GM19023 (cell line): ENCODE measurements around the gene KHDC1.
A peak's percentile ranks its signal among the peaks of the same experiment; 100 is the strongest.
"Not testable (repeated sequence)": the region's sequence is repeated elsewhere in the genome, so short reads cannot be mapped to it uniquely, and the experiment has no call there.

Source experiments
- ATAC-seq: cut with Tn5 transposase; IDR thresholded peaks from one replicate; pipeline ENCODE4 v1.9.1; 2021; ENCODE audit warnings: mild to moderate bottlenecking, moderate library complexity; ENCODE audit not compliant: unreplicated experiment

Gene KHDC1, protein sequence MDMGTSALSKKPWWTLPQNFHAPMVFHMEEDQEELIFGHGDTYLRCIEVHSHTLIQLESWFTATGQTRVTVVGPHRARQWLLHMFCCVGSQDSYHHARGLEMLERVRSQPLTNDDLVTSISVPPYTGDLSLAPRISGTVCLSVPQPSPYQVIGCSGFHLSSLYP

GRCh38 chr6:73262671-73263569, at the start of gene KHDC1:
TSS of gene KHDC1 (minus strand) at chr6:73263196. CDS start at chr6:73242517, 20,679 bp downstream.
- peak; percentile 92 for ATAC-seq

DNA sequence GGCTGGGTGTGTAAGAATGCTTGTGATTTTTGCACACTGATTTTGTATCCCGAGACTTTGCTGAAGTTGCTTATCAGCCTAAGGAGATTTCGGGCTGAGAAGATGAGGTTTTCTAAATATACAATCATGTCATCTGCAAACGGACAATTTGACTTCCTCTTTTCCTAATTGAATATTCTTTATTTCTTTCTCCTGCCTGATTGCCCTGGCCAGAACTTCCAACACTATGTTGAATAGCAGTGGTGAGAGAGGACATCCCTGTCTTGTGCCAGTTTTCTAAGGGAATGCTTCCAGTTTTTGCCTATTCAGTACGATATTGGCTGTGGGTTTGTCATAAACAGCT, 47.5 kb upstream of the KHDC1 start:
- ATAC-seq, result not testable (repeated sequence)

DNA sequence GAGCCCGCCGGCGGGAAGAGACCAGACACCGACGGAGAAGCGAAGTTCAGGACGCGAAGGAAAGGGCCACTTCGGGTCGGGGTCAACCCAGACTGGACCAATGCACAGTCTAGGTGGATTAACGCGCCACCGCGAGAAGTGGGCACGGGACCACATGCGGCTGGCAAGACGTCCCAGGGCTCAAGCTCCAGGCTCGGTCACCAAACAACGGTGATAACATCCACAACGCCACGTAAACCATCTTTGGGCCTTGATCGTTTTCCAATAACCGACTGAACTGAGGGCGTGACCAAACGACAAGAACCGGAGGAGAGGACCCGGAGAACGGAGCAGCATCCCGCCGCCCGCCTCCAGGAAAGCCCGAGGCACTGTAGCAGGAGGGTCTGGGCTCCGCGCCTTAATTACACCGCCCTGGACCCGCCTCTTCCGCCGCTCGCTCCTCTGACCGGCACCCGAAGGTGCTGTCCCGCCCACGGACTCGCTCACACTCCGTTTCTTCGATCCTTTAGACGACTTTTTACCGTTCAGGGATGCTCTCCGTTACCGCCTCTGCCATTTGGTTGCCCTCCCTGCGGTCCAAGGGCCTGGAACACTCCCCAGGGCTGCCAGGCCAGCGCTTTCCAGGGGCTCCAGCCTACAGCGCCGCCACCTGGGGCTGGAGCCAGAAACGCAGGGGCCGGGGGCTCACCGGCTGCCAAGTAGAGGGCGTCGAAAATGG, 46.9 kb upstream of the KHDC1 start:
- ATAC-seq, result peak; percentile 97

- no peak for ATAC-seq
Measured at GRCh38 chr6:73309535-73309784, 46.5 kb upstream of the KHDC1 start.

- no peak for ATAC-seq
Measured at GRCh38 chr6:73308712-73309534, 45.9 kb upstream of the KHDC1 start.

- peak; percentile 55 for ATAC-seq
Measured at GRCh38 chr6:73303773-73304172, 40.8 kb upstream of the KHDC1 start.

- ATAC-seq, result no peak
Measured at GRCh38 chr6:73302339-73302738, 39.3 kb upstream of the KHDC1 start.

GRCh38 chr6:73299151-73299971, 36.4 kb upstream of the KHDC1 start:
- no peak for ATAC-seq

DNA sequence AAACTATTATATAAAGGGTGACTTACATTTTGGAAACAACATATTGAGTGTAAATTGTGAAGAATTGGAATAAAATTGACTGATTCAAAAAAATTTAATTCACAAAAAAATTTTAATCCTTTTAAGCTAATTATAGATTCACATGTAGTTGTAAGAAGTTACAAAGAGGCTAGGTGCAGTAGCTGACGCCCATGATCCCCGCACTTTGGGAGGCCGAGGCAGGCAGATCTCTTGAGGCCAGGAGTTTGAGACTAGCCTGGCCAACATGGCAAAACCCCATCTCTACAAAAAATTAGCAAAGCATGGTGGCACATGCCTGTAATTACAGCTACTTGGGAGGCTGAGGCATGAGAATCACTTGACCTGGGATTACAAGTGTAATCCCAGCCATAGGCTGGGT, 30.3 kb upstream of the KHDC1 start:
- ATAC-seq, result no peak

DNA sequence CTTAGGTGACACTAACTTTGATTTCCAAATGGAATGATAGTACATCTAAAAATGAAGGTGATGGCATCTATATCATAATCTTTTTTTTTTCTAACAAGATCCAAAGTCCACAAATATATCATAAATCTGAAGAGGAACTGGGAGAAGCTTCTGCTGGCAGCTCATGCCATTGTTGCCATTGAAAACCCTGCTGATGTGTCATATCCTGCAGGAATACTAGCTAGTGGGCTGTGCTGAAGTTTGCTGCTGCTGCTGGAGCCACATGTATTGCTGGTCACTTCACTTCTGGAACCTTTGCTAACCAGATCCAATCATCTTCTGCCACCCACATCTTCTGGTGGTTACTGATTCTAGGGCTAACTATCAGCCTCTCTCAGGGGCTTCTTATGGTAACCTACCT, 27.4 kb upstream of the KHDC1 start:
- ATAC-seq, result no peak

DNA sequence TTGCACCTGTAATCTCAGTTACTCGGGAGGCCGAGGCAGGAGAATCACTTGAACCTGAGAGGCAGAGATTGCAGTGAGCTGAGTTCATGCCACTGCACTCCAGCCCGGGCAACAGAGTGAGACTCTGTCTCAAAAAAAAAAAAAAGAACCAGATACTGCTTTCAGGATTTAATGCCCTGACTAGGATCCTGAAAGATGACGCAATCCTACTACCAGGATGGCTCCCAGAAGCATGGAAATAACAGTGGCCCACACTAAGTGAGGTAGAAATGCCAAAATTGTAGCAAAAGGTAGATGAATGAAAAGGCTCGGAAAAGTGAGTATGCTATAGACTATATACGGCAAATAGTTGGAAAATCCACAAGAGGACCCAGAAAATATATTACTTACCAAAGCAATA, 23.8 kb upstream of the KHDC1 start:
- no peak for ATAC-seq

GRCh38 chr6:73285674-73286283, 22.8 kb upstream of the KHDC1 start:
- no peak for ATAC-seq

DNA sequence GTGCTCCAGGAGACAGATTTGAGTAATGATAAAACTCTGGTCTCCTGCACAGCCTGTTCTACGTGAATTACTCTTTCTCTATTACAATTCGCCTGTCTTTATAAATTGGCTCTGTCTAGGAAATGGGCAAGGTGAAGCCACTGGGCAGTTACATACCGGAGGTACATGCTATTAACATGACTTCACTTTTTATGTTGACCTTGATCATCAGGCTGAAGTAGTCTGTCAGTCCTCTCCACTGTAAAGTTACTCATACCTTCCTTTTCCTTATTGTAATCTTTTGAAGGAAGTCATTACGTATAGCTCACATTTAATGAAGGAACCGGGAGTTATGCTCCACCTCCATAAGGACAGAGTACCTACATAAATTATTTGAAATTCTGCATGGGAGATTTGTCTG, 19.9 kb upstream of the KHDC1 start:
- ATAC-seq, result no peak

GRCh38 chr6:73281684-73282083, 18.7 kb upstream of the KHDC1 start:
- not testable (repeated sequence) for ATAC-seq

- not testable (repeated sequence) for ATAC-seq
Measured at GRCh38 chr6:73269296-73269695, 6.3 kb upstream of the KHDC1 start.

DNA sequence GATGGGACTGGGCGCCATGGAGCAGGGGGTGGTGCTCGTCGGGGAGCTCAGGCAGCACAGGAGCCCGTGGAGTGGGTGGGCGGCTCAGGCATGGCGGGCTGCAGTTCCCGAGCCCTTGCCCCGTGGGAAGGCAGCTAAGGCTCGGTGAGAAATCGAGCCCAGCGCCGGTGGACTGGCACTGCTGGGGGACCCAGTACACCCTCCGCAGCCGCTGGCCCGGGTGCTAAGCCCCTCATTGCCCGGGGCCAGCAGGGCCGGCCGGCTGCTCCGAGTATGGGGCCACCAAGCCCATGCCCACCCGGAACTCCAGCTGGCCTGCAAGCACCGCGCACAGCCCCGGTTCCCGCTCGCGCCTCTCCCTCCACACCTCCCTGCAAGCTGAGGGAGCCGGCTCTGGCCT, 5.9 kb upstream of the KHDC1 start:
- ATAC-seq, result not testable (repeated sequence)

- no peak for ATAC-seq
Measured at GRCh38 chr6:73264446-73264845, 1.4 kb upstream of the KHDC1 start.

- ATAC-seq, result no peak
Measured at GRCh38 chr6:73263570-73263909, 544 bp upstream of the KHDC1 start.

- no peak for ATAC-seq
Measured at GRCh38 chr6:73258721-73259120, 4.3 kb downstream of the KHDC1 start.

DNA sequence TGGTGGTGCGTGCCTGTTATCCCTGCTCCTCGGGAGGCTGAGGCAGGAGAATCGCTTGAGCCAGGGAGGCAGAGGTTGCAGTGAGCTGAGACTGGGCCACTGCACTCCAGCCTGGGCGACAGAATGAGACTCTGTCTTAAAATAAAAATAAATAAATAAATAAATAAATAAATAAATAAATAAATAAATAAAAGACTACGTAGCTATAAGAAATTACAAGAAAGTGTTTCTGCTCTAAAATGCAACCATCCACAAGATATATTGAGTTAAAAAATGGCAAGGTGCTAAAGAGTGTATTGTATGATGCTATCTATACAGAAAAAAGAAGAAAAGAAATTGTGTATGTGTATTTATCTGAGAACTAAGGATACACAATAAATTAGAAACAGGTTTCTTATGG, 8.7 kb downstream of the KHDC1 start:
- not testable (repeated sequence) for ATAC-seq
